ENCODE data around the gene WNT3A.

The WNT3A gene

GRCh38 chr1:228102791-228103620, 96.2 kb downstream of the WNT3A start, which contains the start of gene C1orf35 (continued):
- TF ChIP-seq ZNF26 (tag by site-specific recombination; IDR thresholded peaks at IDR 0.05) (no peak), ZNF184 (tag by site-specific recombination; IDR thresholded peaks at IDR 0.05) (0 out of 2 replicates have a peak, but pooled peaks have one; percentile 34), ZSCAN16 (tag by site-specific recombination; IDR thresholded peaks at IDR 0.05) (no peak), ZNF155 (tag by site-specific recombination; IDR thresholded peaks at IDR 0.05) (no peak), ZNF660 (tag by site-specific recombination; IDR thresholded peaks at IDR 0.05) (peak; percentile 68; the same call in 1 of the 2 replicates), ATF2 (tag by site-specific recombination; IDR thresholded peaks at IDR 0.05; ENCODE audit: low read depth) (peak; percentile 99), OVOL3 (tag by site-specific recombination; IDR thresholded peaks at IDR 0.05) (peak; percentile 57), ZNF18 (tag by site-specific recombination; IDR thresholded peaks at IDR 0.05) (no peak; the same call in 1 of the 2 replicates), ZNF214 (tag by site-specific recombination; IDR thresholded peaks at IDR 0.05; ENCODE audit: borderline replicate concordance) (no peak), ZNF664 (tag by site-specific recombination; IDR thresholded peaks at IDR 0.05) (no peak), GFI1B (tag by site-specific recombination; IDR thresholded peaks at IDR 0.05) (no peak), ZNF311 (tag by site-specific recombination; IDR thresholded peaks at IDR 0.05; ENCODE audit: borderline replicate concordance) (no peak), ZNF350 (tag by site-specific recombination; IDR thresholded peaks at IDR 0.05) (no peak), ZBTB10 (tag by site-specific recombination; IDR thresholded peaks at IDR 0.05) (peak; percentile 78), ZBTB17 (tag by site-specific recombination; IDR thresholded peaks at IDR 0.05) (peak; percentile 99), HOXA7 (CRISPR knock-in tag; IDR thresholded peaks at IDR 0.05; ENCODE audit: borderline replicate concordance) (no peak), RBAK (tag by site-specific recombination; IDR thresholded peaks at IDR 0.05) (no peak), ZNF202 (tag by site-specific recombination; IDR thresholded peaks at IDR 0.05; ENCODE audit: borderline replicate concordance) (no peak), ZNF530 (tag by site-specific recombination; IDR thresholded peaks at IDR 0.05; ENCODE audit: low read depth) (no peak), FEZF1 (tag by site-specific recombination; IDR thresholded peaks at IDR 0.05) (no peak), ZNF677 (tag by site-specific recombination; IDR thresholded peaks at IDR 0.05) (no peak), KLF10 (tag by site-specific recombination; IDR thresholded peaks at IDR 0.05) (peak; percentile 90), ZBTB49 (tag by site-specific recombination; IDR thresholded peaks at IDR 0.05; ENCODE audit: low read depth) (no peak), ZNF112 (tag by site-specific recombination; IDR thresholded peaks at IDR 0.05) (no peak), ZFP37 (tag by site-specific recombination; IDR thresholded peaks at IDR 0.05) (peak; percentile 92), SCRT2 (tag by site-specific recombination; IDR thresholded peaks at IDR 0.05) (0 out of 2 replicates have a peak, but pooled peaks have one; percentile 26), KLF17 (tag by site-specific recombination; IDR thresholded peaks at IDR 0.05) (peak; percentile 96), ZNF560 (tag by site-specific recombination; IDR thresholded peaks at IDR 0.05; ENCODE audit: borderline replicate concordance) (no peak)
